ENCODE measurements around the gene TPMT. TPM values are rescaled to one million over a fixed set of nuclear protein-coding genes. Genes with fewer than 3 reads are reported as not detected.

TPMT gene
- polyA plus RNA-seq, 4 donors, result 24.5 to 74.8 (median 50.1) TPM

GRCh38 chr6:18100296-18100695, 54.6 kb downstream of the TPMT start:
- Histone ChIP-seq H3K9me3 (ENCODE audit: control insufficient read depth in 2 of 2, insufficient read depth in 1 of 2, low read depth in 1 of 2, low read length in 1 of 2) (no peaks in the 10 kb centered on the region), H3K36me3 (ENCODE audit: control insufficient read depth in 3 of 3, insufficient read depth in 2 of 3, low read depth in 1 of 3, low read length in 3 of 3) (no peaks in the 10 kb centered on the region), H3K27ac (ENCODE audit: low read depth in 1 of 3, low read length in 2 of 3) (no peak overlapping the region), H3K4me3 (ENCODE audit: low read depth in 1 of 3, low read length in 3 of 3) (no peak overlapping the region), H3K27me3 (ENCODE audit: control insufficient read depth in 3 of 3, insufficient read depth in 3 of 3, low read length in 3 of 3) (no peaks in the 10 kb centered on the region), H3K4me1 (ENCODE audit: control insufficient read depth in 3 of 3, insufficient read depth in 2 of 3, low read depth in 1 of 3, low read length in 2 of 3) (no peaks in the 10 kb centered on the region)
- 74 to 93% (median 83%) methylated on average over 3 of the region's 3 CpGs for WGBS, 3 donors
- DNase-seq (no peak), FAIRE-seq (no peak)

DNA sequence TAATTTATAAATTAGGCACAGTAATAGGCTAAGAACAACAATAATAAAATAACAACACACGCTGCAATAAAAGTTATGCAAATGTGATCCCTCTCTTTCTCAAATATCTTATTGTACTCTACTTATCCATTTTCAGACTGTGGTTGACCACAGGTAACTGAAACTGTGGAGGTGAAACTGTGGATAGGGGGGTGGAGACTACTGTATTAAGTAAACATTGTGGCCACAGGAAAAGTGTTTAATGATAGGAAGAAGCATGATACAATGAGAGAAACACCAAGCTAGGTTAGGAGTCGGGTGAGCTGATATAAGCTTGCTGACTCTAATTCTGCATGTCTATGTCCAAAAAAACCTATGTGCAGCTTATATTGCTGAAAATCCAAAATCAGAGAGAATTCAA, 55.4 kb downstream of the TPMT start:
- DNase-seq, result no peak
- no peaks in the 10 kb centered on the region for H3K27me3 ChIP-seq (ENCODE audit: control insufficient read depth in 3 of 3, insufficient read depth in 3 of 3, low read length in 3 of 3)
- H3K9me3 ChIP-seq (ENCODE audit: control insufficient read depth in 2 of 2, insufficient read depth in 1 of 2, low read depth in 1 of 2, low read length in 1 of 2), result no peaks in the 10 kb centered on the region
- no peaks in the 10 kb centered on the region for H3K36me3 ChIP-seq (ENCODE audit: control insufficient read depth in 3 of 3, insufficient read depth in 2 of 3, low read depth in 1 of 3, low read length in 3 of 3)
- H3K4me3 ChIP-seq (ENCODE audit: low read depth in 1 of 3, low read length in 3 of 3), result no peak overlapping the region
- WGBS, 3 donors, result 80 to 84% (median 82%) methylated on average over 2 of the region's 2 CpGs
- H3K4me1 ChIP-seq (ENCODE audit: control insufficient read depth in 3 of 3, insufficient read depth in 2 of 3, low read depth in 1 of 3, low read length in 2 of 3), result no peaks in the 10 kb centered on the region
- no peak overlapping the region for H3K27ac ChIP-seq (ENCODE audit: low read depth in 1 of 3, low read length in 2 of 3)
- FAIRE-seq, result no peak

- 76 to 83% (median 77%) methylated on average over 3 of the region's 3 CpGs for WGBS, 3 donors
- FAIRE-seq, result no peak
- DNase-seq, result no peak
- H3K36me3 ChIP-seq (ENCODE audit: control insufficient read depth in 3 of 3, insufficient read depth in 2 of 3, low read depth in 1 of 3, low read length in 3 of 3), result no peaks in the 10 kb centered on the region
- H3K27ac ChIP-seq (ENCODE audit: low read depth in 1 of 3, low read length in 2 of 3), result no peak overlapping the region
- no peaks in the 10 kb centered on the region for H3K4me1 ChIP-seq (ENCODE audit: control insufficient read depth in 3 of 3, insufficient read depth in 2 of 3, low read depth in 1 of 3, low read length in 2 of 3)
- H3K27me3 ChIP-seq (ENCODE audit: control insufficient read depth in 3 of 3, insufficient read depth in 3 of 3, low read length in 3 of 3), result no peaks in the 10 kb centered on the region
- no peak overlapping the region for H3K4me3 ChIP-seq (ENCODE audit: low read depth in 1 of 3, low read length in 3 of 3)
- H3K9me3 ChIP-seq (ENCODE audit: control insufficient read depth in 2 of 2, insufficient read depth in 1 of 2, low read depth in 1 of 2, low read length in 1 of 2), result no peaks in the 10 kb centered on the region
These were observed 58.5 kb downstream of the TPMT start for GRCh38 chr6:18096423-18096822.

DNA sequence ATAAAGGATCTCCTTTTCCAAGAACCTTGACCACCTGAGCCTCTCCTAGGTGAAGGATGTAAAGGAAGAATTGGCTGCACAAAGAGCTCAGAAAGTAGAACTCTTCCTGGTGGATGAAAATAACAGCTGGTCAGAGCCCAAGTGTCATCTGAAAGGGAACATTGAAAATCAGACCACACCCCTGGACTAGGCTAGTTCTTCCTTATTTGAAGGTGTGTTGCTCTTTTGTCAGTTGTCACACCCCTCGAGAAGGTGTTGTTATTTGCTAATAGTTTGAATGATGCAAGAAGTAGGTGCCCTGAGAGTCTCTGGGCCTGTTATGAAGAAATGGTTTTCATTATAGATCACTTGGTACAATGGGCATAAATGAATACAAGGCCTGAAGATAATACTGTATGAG, 63.5 kb downstream of the TPMT start:
- FAIRE-seq, result no peak
- Histone ChIP-seq H3K27me3 (ENCODE audit: control insufficient read depth in 3 of 3, insufficient read depth in 3 of 3, low read length in 3 of 3) (no peaks in the 10 kb centered on the region), H3K27ac (ENCODE audit: low read depth in 1 of 3, low read length in 2 of 3) (no peak overlapping the region), H3K9me3 (ENCODE audit: control insufficient read depth in 2 of 2, insufficient read depth in 1 of 2, low read depth in 1 of 2, low read length in 1 of 2) (peaks cover 0 to 14% of the 10 kb centered on the region in 2 donors), H3K36me3 (ENCODE audit: control insufficient read depth in 3 of 3, insufficient read depth in 2 of 3, low read depth in 1 of 3, low read length in 3 of 3) (no peaks in the 10 kb centered on the region), H3K4me3 (ENCODE audit: low read depth in 1 of 3, low read length in 3 of 3) (no peak overlapping the region), H3K4me1 (ENCODE audit: control insufficient read depth in 3 of 3, insufficient read depth in 2 of 3, low read depth in 1 of 3, low read length in 2 of 3) (no peaks in the 10 kb centered on the region)
- 36 to 69% (median 64%) methylated on average over 1 of the region's 1 CpG for WGBS, 3 donors
- DNase-seq, result peak in 1 of 2 donors; percentile 16

GRCh38 chr6:18090349-18090786, 64.5 kb downstream of the TPMT start:
- Histone ChIP-seq H3K36me3 (ENCODE audit: control insufficient read depth in 3 of 3, insufficient read depth in 2 of 3, low read depth in 1 of 3, low read length in 3 of 3) (no peaks in the 10 kb centered on the region), H3K9me3 (ENCODE audit: control insufficient read depth in 2 of 2, insufficient read depth in 1 of 2, low read depth in 1 of 2, low read length in 1 of 2) (peaks cover 0 to 14% of the 10 kb centered on the region in 2 donors), H3K4me3 (ENCODE audit: low read depth in 1 of 3, low read length in 3 of 3) (no peak overlapping the region), H3K27me3 (ENCODE audit: control insufficient read depth in 3 of 3, insufficient read depth in 3 of 3, low read length in 3 of 3) (no peaks in the 10 kb centered on the region), H3K27ac (ENCODE audit: low read depth in 1 of 3, low read length in 2 of 3) (no peak overlapping the region), H3K4me1 (ENCODE audit: control insufficient read depth in 3 of 3, insufficient read depth in 2 of 3, low read depth in 1 of 3, low read length in 2 of 3) (no peaks in the 10 kb centered on the region)
- WGBS, 3 donors, result 77 to 85% (median 83%) methylated on average over 1 of the region's 1 CpG
- FAIRE-seq, result no peak
- DNase-seq, result no peak

GRCh38 chr6:18088419-18089296, 66.2 kb downstream of the TPMT start:
- FAIRE-seq (no peak), DNase-seq (no peak)
- no peaks in the 10 kb centered on the region for H3K4me1 ChIP-seq (ENCODE audit: control insufficient read depth in 3 of 3, insufficient read depth in 2 of 3, low read depth in 1 of 3, low read length in 2 of 3)
- no peaks in the 10 kb centered on the region for H3K36me3 ChIP-seq (ENCODE audit: control insufficient read depth in 3 of 3, insufficient read depth in 2 of 3, low read depth in 1 of 3, low read length in 3 of 3)
- WGBS, 3 donors, result 73 to 79% (median 78%) methylated on average over 5 of the region's 5 CpGs
- H3K27ac ChIP-seq (ENCODE audit: low read depth in 1 of 3, low read length in 2 of 3), result no peak overlapping the region
- H3K4me3 ChIP-seq (ENCODE audit: low read depth in 1 of 3, low read length in 3 of 3), result no peak overlapping the region
- peaks cover 0 to 14% of the 10 kb centered on the region in 2 donors for H3K9me3 ChIP-seq (ENCODE audit: control insufficient read depth in 2 of 2, insufficient read depth in 1 of 2, low read depth in 1 of 2, low read length in 1 of 2)
- no peaks in the 10 kb centered on the region for H3K27me3 ChIP-seq (ENCODE audit: control insufficient read depth in 3 of 3, insufficient read depth in 3 of 3, low read length in 3 of 3)

- Histone ChIP-seq H3K9me3 (ENCODE audit: control insufficient read depth in 2 of 2, insufficient read depth in 1 of 2, low read depth in 1 of 2, low read length in 1 of 2) (peaks cover 0 to 14% of the 10 kb centered on the region in 2 donors), H3K4me1 (ENCODE audit: control insufficient read depth in 3 of 3, insufficient read depth in 2 of 3, low read depth in 1 of 3, low read length in 2 of 3) (no peaks in the 10 kb centered on the region), H3K4me3 (ENCODE audit: low read depth in 1 of 3, low read length in 3 of 3) (no peak overlapping the region), H3K36me3 (ENCODE audit: control insufficient read depth in 3 of 3, insufficient read depth in 2 of 3, low read depth in 1 of 3, low read length in 3 of 3) (no peaks in the 10 kb centered on the region), H3K27me3 (ENCODE audit: control insufficient read depth in 3 of 3, insufficient read depth in 3 of 3, low read length in 3 of 3) (no peaks in the 10 kb centered on the region), H3K27ac (ENCODE audit: low read depth in 1 of 3, low read length in 2 of 3) (no peak overlapping the region)
- DNase-seq, result no peak
- 84 to 92% (median 86%) methylated on average over 5 of the region's 5 CpGs for WGBS, 3 donors
- FAIRE-seq, result no peak
These were observed 67.3 kb downstream of the TPMT start for GRCh38 chr6:18087396-18088165.

DNA sequence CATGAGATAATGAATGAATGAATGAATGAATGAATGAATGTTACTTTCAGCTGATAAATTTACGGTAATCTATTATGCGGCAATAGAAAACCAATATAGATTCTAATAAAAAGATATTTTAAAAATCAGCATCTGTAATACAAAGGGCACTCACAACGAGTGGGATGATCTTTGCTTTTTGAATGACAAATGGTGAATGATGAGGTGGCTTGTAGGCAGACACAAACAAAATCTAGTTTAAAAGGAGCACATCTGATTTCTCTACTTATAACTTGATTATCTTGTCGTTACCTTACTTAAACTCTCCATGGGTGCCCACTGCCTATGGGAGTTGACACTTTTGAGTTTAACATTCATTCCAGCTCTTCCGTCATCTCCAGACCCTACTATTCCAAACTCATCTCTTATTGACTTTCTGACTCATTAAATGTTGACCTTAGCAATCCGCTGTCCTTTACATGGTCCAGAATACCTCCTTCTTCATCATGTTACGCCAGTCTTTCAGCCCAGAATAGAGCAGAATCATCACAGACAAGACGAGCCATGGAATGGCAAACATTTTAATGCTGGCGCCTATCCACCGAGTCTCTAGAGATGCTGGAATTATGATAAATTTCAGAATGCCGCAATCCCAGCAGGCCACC, 73.7 kb downstream of the TPMT start:
- 80 to 93% (median 90%) methylated on average over 11 of the region's 11 CpGs for WGBS, 3 donors
- H3K4me3 ChIP-seq (ENCODE audit: low read depth in 1 of 3, low read length in 3 of 3), result no peak overlapping the region
- DNase-seq (no peak), FAIRE-seq (no peak)
- no peaks in the 10 kb centered on the region for H3K9me3 ChIP-seq (ENCODE audit: control insufficient read depth in 2 of 2, insufficient read depth in 1 of 2, low read depth in 1 of 2, low read length in 1 of 2)
- no peaks in the 10 kb centered on the region for H3K4me1 ChIP-seq (ENCODE audit: control insufficient read depth in 3 of 3, insufficient read depth in 2 of 3, low read depth in 1 of 3, low read length in 2 of 3)
- H3K27me3 ChIP-seq (ENCODE audit: control insufficient read depth in 3 of 3, insufficient read depth in 3 of 3, low read length in 3 of 3), result no peaks in the 10 kb centered on the region
- no peak overlapping the region for H3K27ac ChIP-seq (ENCODE audit: low read depth in 1 of 3, low read length in 2 of 3)
- H3K36me3 ChIP-seq (ENCODE audit: control insufficient read depth in 3 of 3, insufficient read depth in 2 of 3, low read depth in 1 of 3, low read length in 3 of 3), result no peaks in the 10 kb centered on the region
